ENCODE measurements around the gene PSAP.

PSAP gene

GRCh38 chr10:71784679-71785272 lies 66.3 kb downstream of the PSAP start:
- H3K4me3 ChIP-seq (ENCODE audit: low read depth, low read length), result no peak overlapping the region
- TF ChIP-seq, protein P1, sequence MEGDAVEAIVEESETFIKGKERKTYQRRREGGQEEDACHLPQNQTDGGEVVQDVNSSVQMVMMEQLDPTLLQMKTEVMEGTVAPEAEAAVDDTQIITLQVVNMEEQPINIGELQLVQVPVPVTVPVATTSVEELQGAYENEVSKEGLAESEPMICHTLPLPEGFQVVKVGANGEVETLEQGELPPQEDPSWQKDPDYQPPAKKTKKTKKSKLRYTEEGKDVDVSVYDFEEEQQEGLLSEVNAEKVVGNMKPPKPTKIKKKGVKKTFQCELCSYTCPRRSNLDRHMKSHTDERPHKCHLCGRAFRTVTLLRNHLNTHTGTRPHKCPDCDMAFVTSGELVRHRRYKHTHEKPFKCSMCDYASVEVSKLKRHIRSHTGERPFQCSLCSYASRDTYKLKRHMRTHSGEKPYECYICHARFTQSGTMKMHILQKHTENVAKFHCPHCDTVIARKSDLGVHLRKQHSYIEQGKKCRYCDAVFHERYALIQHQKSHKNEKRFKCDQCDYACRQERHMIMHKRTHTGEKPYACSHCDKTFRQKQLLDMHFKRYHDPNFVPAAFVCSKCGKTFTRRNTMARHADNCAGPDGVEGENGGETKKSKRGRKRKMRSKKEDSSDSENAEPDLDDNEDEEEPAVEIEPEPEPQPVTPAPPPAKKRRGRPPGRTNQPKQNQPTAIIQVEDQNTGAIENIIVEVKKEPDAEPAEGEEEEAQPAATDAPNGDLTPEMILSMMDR (IDR thresholded peaks at IDR 0.05; ENCODE audit: low read depth, low read length), result no peak

GRCh38 chr10:71783917-71784678 lies 67.0 kb downstream of the PSAP start:
- no peak overlapping the region for H3K4me3 ChIP-seq (ENCODE audit: low read depth, low read length)
- TF ChIP-seq, protein P1 (IDR thresholded peaks at IDR 0.05; ENCODE audit: low read depth, low read length), result no peak

DNA sequence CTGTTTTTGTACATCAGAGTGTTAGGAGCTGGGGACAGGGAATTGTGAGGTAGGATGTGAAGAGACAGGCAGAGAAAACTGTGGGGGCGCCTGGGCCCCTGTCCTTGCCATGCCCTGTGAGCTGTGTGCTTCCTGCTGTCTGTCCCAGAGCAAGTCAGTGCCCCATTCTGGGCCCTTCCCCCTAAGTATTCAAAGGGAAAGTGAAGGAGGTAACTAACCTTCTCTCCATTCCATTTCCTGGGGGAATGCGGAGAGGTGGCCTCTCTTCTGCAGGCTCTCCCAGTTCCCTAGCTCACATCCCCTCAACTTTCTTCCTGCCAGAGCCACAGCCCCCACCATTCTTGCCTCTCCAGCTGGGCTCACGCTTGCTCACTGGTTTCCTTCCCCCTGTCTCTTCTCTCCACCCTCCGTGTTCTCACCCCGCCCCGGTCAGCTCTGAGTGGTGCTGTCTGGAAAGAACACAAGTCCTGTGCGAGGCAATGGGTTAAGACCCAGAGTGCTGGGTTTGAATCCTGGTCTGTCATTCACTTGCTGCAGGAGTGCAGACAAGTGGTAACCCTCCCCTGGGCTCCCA lies 68.0 kb downstream of the PSAP start:
- TF ChIP-seq, protein P1 (IDR thresholded peaks at IDR 0.05; ENCODE audit: low read depth, low read length), result no peak

GRCh38 chr10:71782221-71782916 lies 68.7 kb downstream of the PSAP start:
- no peak overlapping the region for H3K4me3 ChIP-seq (ENCODE audit: low read depth, low read length)
- TF ChIP-seq, protein P1 (IDR thresholded peaks at IDR 0.05; ENCODE audit: low read depth, low read length), result no peak

More for the DNA sequence above, 68.0 kb downstream of the PSAP start:
- no peak overlapping the region for H3K4me3 ChIP-seq (ENCODE audit: low read depth, low read length)

- no peak overlapping the region for H3K4me3 ChIP-seq (ENCODE audit: low read depth, low read length)
- TF ChIP-seq, protein P1 (IDR thresholded peaks at IDR 0.05; ENCODE audit: low read depth, low read length), result no peak
These were observed 70.3 kb downstream of the PSAP start for GRCh38 chr10:71780719-71781118.

DNA sequence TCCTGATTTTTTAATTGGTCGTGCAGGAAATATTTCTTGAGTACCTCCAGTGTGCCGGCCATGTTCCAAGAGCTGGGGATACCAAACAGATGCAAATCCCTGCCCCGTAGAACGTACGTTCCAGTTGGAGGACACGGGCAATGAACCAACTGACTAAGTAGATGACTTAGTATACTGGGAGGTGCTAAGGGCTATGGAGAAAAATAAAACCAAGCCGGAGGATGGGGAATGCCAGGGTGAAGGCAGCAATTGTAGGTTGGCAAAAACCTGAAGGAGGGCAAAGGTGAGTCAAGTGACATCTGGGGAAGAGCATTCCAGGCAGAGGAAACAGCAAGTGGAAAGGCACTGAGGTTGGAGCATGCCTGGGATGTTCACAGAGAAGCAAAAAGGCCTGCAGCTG lies 70.9 kb downstream of the PSAP start:
- H3K4me3 ChIP-seq (ENCODE audit: low read depth, low read length), result no peak overlapping the region
- TF ChIP-seq, protein P1 (IDR thresholded peaks at IDR 0.05; ENCODE audit: low read depth, low read length), result no peak

All from WI38 (cell line).